H1 (cell line): ENCODE results near the gene DPEP1. TPM values are rescaled to one million over a fixed set of nuclear protein-coding genes. Genes with fewer than 3 reads are reported as not detected.

Experiments
- CTCF ChIA-PET: fragments of 300-600 bp; sonication (Branson Sonifier 250); formaldehyde crosslinking; loops from one replicate; lab custom pipeline; 2021; ENCODE audit not compliant: partially characterized antibody; lab: Charles Lee
- POLR2A ChIA-PET: fragments of 300-600 bp; sonication (Branson Sonifier 250); formaldehyde crosslinking; loops from one replicate; lab custom pipeline; 2021; ENCODE audit warnings: inconsistent platforms; ENCODE audit not compliant: partially characterized antibody; lab: Charles Lee
- DNase-seq, 2 experiments: peaks; one replicate each; pipeline versions ENCODE4 v3.0.0 to v3.0.0-alpha.2; 2010 to 2022; ENCODE audit warnings: low spot score in 2 of 2, low read depth in 1 of 2, mixed read lengths in 1 of 2
- FAIRE-seq: peaks from 2 replicates; lab custom pipeline; 2011; peaks lifted over from hg19 to GRCh38; lab: Jason Lieb, UNC
- H2AFZ ChIP-seq: 2 replicates; pipeline ENCODE4 v1.8.1; 2012; ENCODE audit warnings: low read length, inconsistent platforms
- H2AK5ac ChIP-seq: 2 replicates; pipeline ENCODE4 v1.6.1; 2013; ENCODE audit warnings: low read depth, low read length
- H2BK120ac ChIP-seq: replicated peaks from 2 replicates; pipeline ENCODE3; 2013; ENCODE audit warnings: low read depth, low read length, inconsistent platforms
- H2BK12ac ChIP-seq: 2 replicates; pipeline ENCODE4 v1.6.1; 2013; ENCODE audit warnings: low read depth, low read length
- H2BK15ac ChIP-seq: 2 replicates; pipeline ENCODE4 v1.6.1; 2013; ENCODE audit warnings: low read length
- H2BK20ac ChIP-seq: 2 replicates; pipeline ENCODE4 v1.6.1; 2013; ENCODE audit warnings: low read length
- H2BK5ac ChIP-seq: 2 replicates; pipeline ENCODE4 v1.6.1; 2013; ENCODE audit warnings: low read depth, low read length
- H3K14ac ChIP-seq: 2 replicates; pipeline ENCODE4 v1.6.1; 2013; ENCODE audit warnings: inconsistent platforms; ENCODE audit not compliant: insufficient read length
- H3K18ac ChIP-seq: 2 replicates; pipeline ENCODE4 v1.6.1; 2013; ENCODE audit warnings: low read length; ENCODE audit errors: extremely low read depth
- H3K23ac ChIP-seq: 2 replicates; pipeline ENCODE4 v1.6.1; 2013; ENCODE audit warnings: inconsistent platforms; ENCODE audit not compliant: insufficient read length
- H3K23me2 ChIP-seq: 2 replicates; pipeline ENCODE4 v1.6.1; 2013; ENCODE audit warnings: low read depth, low read length
- H3K27ac ChIP-seq: 2 replicates; pipeline ENCODE4 v1.6.1; 2011; ENCODE audit warnings: low read depth, low read length, inconsistent platforms
- H3K27me3 ChIP-seq, 4 experiments: replicated peaks in 1 of 4; 1 replicate in 1 of 4; 2 replicates in 3 of 4; pipeline versions ENCODE4 v1.6.1 to v1.8.1; 2011 to 2013; ENCODE audit warnings: low read length in 3 of 4, mild to moderate bottlenecking in 3 of 4, inconsistent platforms in 2 of 4, mixed read lengths in 2 of 4, moderate library complexity in 1 of 4; ENCODE audit not compliant: control insufficient read depth in 3 of 4, insufficient read depth in 3 of 4; ENCODE audit errors: extremely low read depth in 1 of 4
- H3K36me3 ChIP-seq, 4 experiments: 2 replicates each; pipeline versions ENCODE4 v1.6.1 to v1.8.1; 2011 to 2013; ENCODE audit warnings: mild to moderate bottlenecking in 4 of 4, low read length in 3 of 4, moderate library complexity in 2 of 4, control low read depth in 1 of 4, inconsistent platforms in 1 of 4; ENCODE audit not compliant: insufficient read depth in 4 of 4, control insufficient read depth in 2 of 4
- H3K4ac ChIP-seq: replicated peaks from 2 replicates; pipeline ENCODE3; 2013; ENCODE audit warnings: low read length, low read depth, mixed read lengths, inconsistent platforms; ENCODE audit not compliant: insufficient read length
- H3K4me1 ChIP-seq, 4 experiments: replicated peaks in 1 of 4; 1 replicate in 1 of 4; 2 replicates in 3 of 4; pipeline versions ENCODE4 v1.6.1 to v1.8.1; 2011 to 2013; ENCODE audit warnings: low read length in 3 of 4, inconsistent platforms in 2 of 4, mixed read lengths in 1 of 4; ENCODE audit not compliant: insufficient read depth in 4 of 4, control insufficient read depth in 3 of 4
- H3K4me2 ChIP-seq, 2 experiments: 2 replicates each; pipeline versions ENCODE4 v1.6.1 to v1.8.1; 2011 to 2013; ENCODE audit warnings: low read depth in 2 of 2, low read length in 2 of 2, control low read depth in 1 of 2, inconsistent platforms in 1 of 2, mild to moderate bottlenecking in 1 of 2; ENCODE audit not compliant: insufficient read depth in 1 of 2
- H3K4me3 ChIP-seq, 4 experiments: fragments of 200-600, 300-600 bp in 1 of 4; sonication (generic), shearing (Covaris generic), sonication (Bioruptor Twin) in 1 of 4; 2 replicates each; pipeline versions ENCODE4 v1.5.1 to v1.8.1; 2011 to 2016; ENCODE audit warnings: low read length in 4 of 4, low read depth in 3 of 4, control low read depth in 2 of 4, inconsistent platforms in 2 of 4, mild to moderate bottlenecking in 2 of 4, mixed read lengths in 1 of 4, moderate library complexity in 1 of 4; ENCODE audit not compliant: insufficient read depth in 2 of 4; ENCODE audit errors: extremely low read depth in 1 of 4
- H3K56ac ChIP-seq: replicated peaks from 2 replicates; pipeline ENCODE3; 2013; ENCODE audit warnings: low read depth, mild to moderate bottlenecking, mixed read lengths, low read length, inconsistent platforms; ENCODE audit not compliant: insufficient read length
- H3K79me1 ChIP-seq: 2 replicates; pipeline ENCODE4 v1.6.1; 2013; ENCODE audit warnings: low read depth, low read length, control low read depth
- H3K79me2 ChIP-seq, 2 experiments: 2 replicates each; pipeline versions ENCODE4 v1.6.1 to v1.8.1; 2012 to 2013; ENCODE audit warnings: low read length in 2 of 2, mild to moderate bottlenecking in 2 of 2, inconsistent platforms in 1 of 2; ENCODE audit not compliant: insufficient read depth in 2 of 2, control insufficient read depth in 1 of 2
- H3K9ac ChIP-seq, 4 experiments: replicated peaks in 1 of 4; 1 replicate in 1 of 4; 2 replicates in 3 of 4; pipeline versions ENCODE4 v1.6.1 to v1.8.1; 2011 to 2013; ENCODE audit warnings: low read depth in 3 of 4, low read length in 3 of 4, control low read depth in 2 of 4, mild to moderate bottlenecking in 2 of 4, moderate library complexity in 2 of 4, inconsistent platforms in 1 of 4; ENCODE audit errors: extremely low read depth in 1 of 4
- H3K9me3 ChIP-seq, 2 experiments: 2 replicates each; pipeline versions ENCODE4 v1.6.1 to v1.8.1; 2012 to 2013; ENCODE audit warnings: mild to moderate bottlenecking in 2 of 2, moderate library complexity in 2 of 2, control low read depth in 1 of 2, inconsistent platforms in 1 of 2, low read depth in 1 of 2, low read length in 1 of 2, mixed read lengths in 1 of 2; ENCODE audit not compliant: insufficient read depth in 2 of 2
- H4K20me1 ChIP-seq, 2 experiments: replicated peaks in 1 of 2; 2 replicates each; pipeline versions ENCODE3 to v1.8.1; 2011 to 2013; ENCODE audit warnings: inconsistent platforms in 2 of 2, low read length in 2 of 2, mild to moderate bottlenecking in 1 of 2; ENCODE audit not compliant: insufficient read depth in 2 of 2, control insufficient read depth in 1 of 2
- H4K5ac ChIP-seq: 2 replicates; pipeline ENCODE4 v1.6.1; 2013; ENCODE audit warnings: low read length, low read depth, mixed read lengths, inconsistent platforms; ENCODE audit not compliant: insufficient read length
- H4K8ac ChIP-seq: 2 replicates; pipeline ENCODE4 v1.8.0; 2013; ENCODE audit warnings: mild to moderate bottlenecking, moderate library complexity, low read length, inconsistent platforms; ENCODE audit not compliant: insufficient read depth; ENCODE audit errors: extremely low read depth
- H4K91ac ChIP-seq: replicated peaks from 2 replicates; pipeline ENCODE3; 2013; ENCODE audit warnings: low read length, mixed read lengths, inconsistent platforms; ENCODE audit not compliant: insufficient read length
- WGBS, 2 experiments: shearing (Covaris generic) in 1 of 2; methylation state at CpG; one replicate each; pipeline versions ENCODE4 v1.1.6 to v1.1.7; 2013 to 2015; ENCODE audit warnings: low lambda C conversion rate in 2 of 2, mixed read lengths in 2 of 2, inconsistent platforms in 1 of 2, low coverage in 1 of 2, missing lambda C conversion rate in 1 of 2; ENCODE audit not compliant: insufficient replicate concordance in 2 of 2, insufficient coverage in 1 of 2, insufficient read length in 1 of 2; ENCODE audit errors: extremely low coverage in 1 of 2, missing lambda C conversion rate in 1 of 2; 5-methylcytosine and 5-hydroxymethylcytosine counted together
- polyA plus RNA-seq, 7 experiments: library from polyadenylated mRNA; depleted of rRNA in 3 of 7; stranded (reverse) in 5 of 7; unstranded in 2 of 7; fragments of >200 nt in 5 of 7; fragments of 200-250 nt in 2 of 7; gene quantifications; 1 replicate in 5 of 7; 2 replicates in 1 of 7; 4 replicates in 1 of 7; pipeline versions ENCODE4 v1.2.1 to v1.2.3, GENCODE V29; 2011 to 2013; ENCODE audit warnings: missing spikeins in 2 of 7, mixed read lengths in 2 of 7
- total RNA-seq: library from RNA; stranded (reverse); fragmentation: NEBNext Ultra II Directional; extraction: Animal tissue kit (Norgen Biotek cat#: 25700); gene quantifications from 2 replicates; pipeline ENCODE4 v1.2.1, GENCODE V29; 2021

The DPEP1 gene
- total and polyA plus RNA-seq, 2 of the 8 experiments (the other 6 are each of a cell fraction or from before 2014, with no cell fraction given), result 2.8 to 3.1 TPM

DNA sequence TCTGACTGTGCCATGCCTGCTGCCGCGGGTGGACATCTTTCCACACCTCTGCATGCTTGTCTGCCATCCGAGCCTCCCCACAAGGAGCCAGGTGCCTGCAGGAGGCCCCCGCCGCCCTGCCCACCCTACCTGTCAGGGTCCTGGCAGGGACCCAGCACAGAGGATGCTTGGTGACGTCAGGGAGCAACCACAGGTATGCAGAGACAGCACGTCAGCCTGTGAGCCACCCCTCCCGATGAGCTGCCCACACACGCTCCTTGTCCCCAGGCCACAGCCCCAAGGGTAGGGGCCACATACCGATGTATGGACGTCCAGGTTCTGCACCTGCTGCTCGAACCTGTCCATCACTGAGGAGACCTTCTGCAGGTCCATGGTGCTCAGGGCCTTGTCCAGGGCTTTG lies 33.5 kb downstream of the DPEP1 start:
- no peak overlapping the region for H4K91ac ChIP-seq
- H3K4me1 ChIP-seq, result no peaks in the 10 kb centered on the region
- no peak overlapping the region for H3K56ac ChIP-seq
- peaks cover 10 to 26% (median 20%) of the 10 kb centered on the region in 4 experiments; a peak in 7 of 8 replicates for H3K36me3 ChIP-seq
- H3K4me3 ChIP-seq, result no peak overlapping the region
- no peak overlapping the region for H3K23ac ChIP-seq
- H2BK12ac ChIP-seq, result no peak overlapping the region
- H2BK20ac ChIP-seq, result no peak overlapping the region
- peaks cover 2 to 13% of the 10 kb centered on the region in 2 experiments for H4K20me1 ChIP-seq
- no peak overlapping the region for H2AK5ac ChIP-seq
- H3K79me2 ChIP-seq, result no peaks in the 10 kb centered on the region
- ChIA-PET CTCF (interaction anchor here (1.7 kb wide), 1 partner anchor 10 kb away, joined by 6 read pairs; no protein-coding TSS in a partner anchor), POLR2A (no interaction called here)
- H3K14ac ChIP-seq, result no peak overlapping the region
- no peak overlapping the region for H2BK15ac ChIP-seq
- no peak overlapping the region for H2AFZ ChIP-seq
- no peak overlapping the region for H3K18ac ChIP-seq
- no peak overlapping the region for H3K4ac ChIP-seq
- H3K9me3 ChIP-seq, result no peaks in the 10 kb centered on the region
- H3K23me2 ChIP-seq, result no peaks in the 10 kb centered on the region
- no peak overlapping the region for H2BK5ac ChIP-seq
- H2BK120ac ChIP-seq, result no peak overlapping the region
- no peak overlapping the region for H4K5ac ChIP-seq
- FAIRE-seq (no peak), DNase-seq (no peak)
- H3K27me3 ChIP-seq, result no peaks in the 10 kb centered on the region
- H3K4me2 ChIP-seq, result no peak overlapping the region
- H3K27ac ChIP-seq, result no peak overlapping the region
- peaks cover 3% of the 10 kb centered on the region for H3K79me1 ChIP-seq
- no peak overlapping the region for H4K8ac ChIP-seq
- no peak overlapping the region for H3K9ac ChIP-seq
- 84% methylated on average over 9 of the region's 12 CpGs; no CpG with 5 or more reads in 1 of the 2 experiments for WGBS, 2 experiments
